Measurements from ENCODE around the gene CCNH. TPM values are rescaled to one million over a fixed set of nuclear protein-coding genes. Genes with fewer than 3 reads are reported as not detected.

Gene CCNH
- total and polyA plus RNA-seq, 9 donors = 20.9 to 28.9 (median 25.9) TPM

- no peaks in the 10 kb centered on the region for H3K27me3 ChIP-seq (ENCODE audit: control insufficient read depth, insufficient read depth, low read length)
- H3K27ac ChIP-seq (ENCODE audit: low read length) = no peak overlapping the region
- no peak for DNase-seq
- H3K4me3 ChIP-seq (ENCODE audit: low read length) = no peak overlapping the region
- H3K9me3 ChIP-seq (replicated peaks; ENCODE audit: control insufficient read depth, low read depth, low read length) = no peaks in the 10 kb centered on the region
- H3K4me1 ChIP-seq (ENCODE audit: control insufficient read depth, insufficient read depth, low read length) = no peaks in the 10 kb centered on the region
- peaks cover 2% of the 10 kb centered on the region for H3K36me3 ChIP-seq (ENCODE audit: control insufficient read depth, insufficient read depth, low read length)
Observed at GRCh38 chr5:87369431-87369830, 43.3 kb downstream of the CCNH start.

DNA sequence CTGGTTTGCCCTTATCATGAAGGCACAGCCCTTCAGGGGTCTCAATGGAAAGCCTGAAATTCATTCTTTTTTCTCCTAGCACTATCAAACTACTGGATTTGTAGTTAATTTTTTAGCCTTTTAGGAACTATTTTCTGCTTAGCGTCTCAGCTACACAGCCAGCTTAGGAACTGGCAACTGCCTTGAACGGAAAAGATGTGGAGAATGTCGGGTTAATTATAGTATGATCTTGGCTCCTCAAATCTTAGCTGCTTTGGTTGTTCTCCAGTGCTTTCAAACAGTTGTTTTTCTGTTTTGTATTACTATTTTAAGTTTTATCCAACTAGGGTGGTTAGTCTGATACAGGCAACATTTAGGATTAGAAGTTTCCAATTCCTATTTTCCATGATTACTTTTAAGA is 44.1 kb downstream of the CCNH start:
- H3K27ac ChIP-seq (ENCODE audit: low read length) = no peak overlapping the region
- no CpG with 5 or more reads among the region's 3 CpGs for WGBS (ENCODE audit: insufficient coverage)
- H3K36me3 ChIP-seq (ENCODE audit: control insufficient read depth, insufficient read depth, low read length) = peaks cover 2% of the 10 kb centered on the region
- no peaks in the 10 kb centered on the region for H3K27me3 ChIP-seq (ENCODE audit: control insufficient read depth, insufficient read depth, low read length)
- H3K4me3 ChIP-seq (ENCODE audit: low read length) = no peak overlapping the region
- DNase-seq = peak; percentile 21
- no peaks in the 10 kb centered on the region for H3K9me3 ChIP-seq (replicated peaks; ENCODE audit: control insufficient read depth, low read depth, low read length)
- H3K4me1 ChIP-seq (ENCODE audit: control insufficient read depth, insufficient read depth, low read length) = no peaks in the 10 kb centered on the region

GRCh38 chr5:87367243-87367642 is 45.5 kb downstream of the CCNH start:
- DNase-seq = no peak
- WGBS (ENCODE audit: insufficient coverage) = 83% methylated on average over 1 of the region's 2 CpGs
- no peaks in the 10 kb centered on the region for H3K9me3 ChIP-seq (replicated peaks; ENCODE audit: control insufficient read depth, low read depth, low read length)
- H3K4me1 ChIP-seq (ENCODE audit: control insufficient read depth, insufficient read depth, low read length) = no peaks in the 10 kb centered on the region
- H3K27ac ChIP-seq (ENCODE audit: low read length) = no peak overlapping the region
- peaks cover 2% of the 10 kb centered on the region for H3K36me3 ChIP-seq (ENCODE audit: control insufficient read depth, insufficient read depth, low read length)
- no peaks in the 10 kb centered on the region for H3K27me3 ChIP-seq (ENCODE audit: control insufficient read depth, insufficient read depth, low read length)
- H3K4me3 ChIP-seq (ENCODE audit: low read length) = no peak overlapping the region

DNA sequence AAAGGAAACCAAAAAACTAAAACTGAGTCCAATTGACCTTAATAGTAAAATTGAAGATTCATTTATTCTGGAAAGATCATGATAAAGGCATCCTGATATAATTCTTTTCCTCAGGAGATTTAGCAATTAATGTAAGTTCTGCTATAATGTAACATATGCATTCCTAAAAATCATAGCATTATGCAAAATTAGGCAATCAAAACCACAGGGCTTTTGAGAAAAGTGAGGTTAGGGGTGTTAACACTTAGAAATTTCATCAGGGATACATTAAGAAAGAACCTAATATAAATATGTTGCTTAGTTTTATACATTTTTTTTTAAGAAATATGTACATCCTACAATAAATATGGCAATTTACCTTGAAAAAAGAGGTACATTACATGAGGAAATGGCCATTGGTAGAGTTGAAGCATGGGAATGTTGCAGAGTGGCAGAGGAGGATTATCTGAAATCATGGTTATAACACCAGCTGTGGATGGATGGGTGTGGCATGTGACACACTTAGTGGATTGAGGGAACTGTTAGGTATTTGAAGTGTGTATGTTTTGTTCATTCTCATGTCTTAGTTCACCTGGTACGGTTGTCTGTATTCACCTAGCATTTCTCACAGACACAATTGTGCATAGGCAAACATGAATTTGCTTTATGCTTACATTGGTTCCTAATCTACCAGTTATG is 51.1 kb downstream of the CCNH start:
- Histone ChIP-seq H3K4me3 (ENCODE audit: low read length) (no peak overlapping the region), H3K9me3 (replicated peaks; ENCODE audit: control insufficient read depth, low read depth, low read length) (no peaks in the 10 kb centered on the region), H3K4me1 (ENCODE audit: control insufficient read depth, insufficient read depth, low read length) (no peaks in the 10 kb centered on the region), H3K27me3 (ENCODE audit: control insufficient read depth, insufficient read depth, low read length) (no peaks in the 10 kb centered on the region), H3K27ac (ENCODE audit: low read length) (no peak overlapping the region), H3K36me3 (ENCODE audit: control insufficient read depth, insufficient read depth, low read length) (peaks cover 2% of the 10 kb centered on the region)
- no CpG with 5 or more reads among the region's 1 CpG for WGBS (ENCODE audit: insufficient coverage)
- DNase-seq = no peak

- DNase-seq = peak; percentile 70
- no peak overlapping the region for H3K27ac ChIP-seq (ENCODE audit: low read length)
- no peaks in the 10 kb centered on the region for H3K27me3 ChIP-seq (ENCODE audit: control insufficient read depth, insufficient read depth, low read length)
- peaks cover 4% of the 10 kb centered on the region for H3K36me3 ChIP-seq (ENCODE audit: control insufficient read depth, insufficient read depth, low read length)
- H3K4me1 ChIP-seq (ENCODE audit: control insufficient read depth, insufficient read depth, low read length) = no peaks in the 10 kb centered on the region
- no peaks in the 10 kb centered on the region for H3K9me3 ChIP-seq (replicated peaks; ENCODE audit: control insufficient read depth, low read depth, low read length)
- H3K4me3 ChIP-seq (ENCODE audit: low read length) = no peak overlapping the region
- no CpG with 5 or more reads among the region's 2 CpGs for WGBS (ENCODE audit: insufficient coverage)
Observed at GRCh38 chr5:87361031-87361445, 51.7 kb downstream of the CCNH start.

- Histone ChIP-seq H3K9me3 (replicated peaks; ENCODE audit: control insufficient read depth, low read depth, low read length) (no peaks in the 10 kb centered on the region), H3K36me3 (ENCODE audit: control insufficient read depth, insufficient read depth, low read length) (peaks cover 8% of the 10 kb centered on the region), H3K27me3 (ENCODE audit: control insufficient read depth, insufficient read depth, low read length) (no peaks in the 10 kb centered on the region), H3K4me1 (ENCODE audit: control insufficient read depth, insufficient read depth, low read length) (no peaks in the 10 kb centered on the region), H3K4me3 (ENCODE audit: low read length) (no peak overlapping the region), H3K27ac (ENCODE audit: low read length) (no peak overlapping the region)
- WGBS (ENCODE audit: insufficient coverage) = 97% methylated on average over 5 of the region's 11 CpGs
- DNase-seq = no peak
Observed at GRCh38 chr5:87360132-87360531, 52.6 kb downstream of the CCNH start.

DNA sequence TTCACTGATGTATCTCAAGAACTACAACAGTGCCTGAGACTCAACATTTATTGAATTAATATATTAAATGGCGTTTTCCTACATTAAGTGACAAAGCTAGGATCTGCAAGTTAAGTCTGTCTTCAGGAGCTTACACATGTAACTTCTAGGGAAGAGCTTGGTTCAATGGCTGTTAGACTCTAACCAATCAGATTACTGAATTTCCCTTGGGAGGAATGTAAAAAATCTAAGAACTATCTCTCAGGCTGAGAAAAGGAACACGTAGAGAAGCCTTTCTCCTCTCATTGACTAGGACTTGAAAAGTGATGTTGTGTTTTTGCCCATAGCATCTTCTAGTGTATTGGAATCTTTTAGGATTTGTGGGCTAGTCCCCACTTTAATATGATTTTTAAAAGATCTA is 53.6 kb downstream of the CCNH start:
- Histone ChIP-seq H3K4me1 (ENCODE audit: control insufficient read depth, insufficient read depth, low read length) (no peaks in the 10 kb centered on the region), H3K9me3 (replicated peaks; ENCODE audit: control insufficient read depth, low read depth, low read length) (no peaks in the 10 kb centered on the region), H3K36me3 (ENCODE audit: control insufficient read depth, insufficient read depth, low read length) (peaks cover 13% of the 10 kb centered on the region), H3K27ac (ENCODE audit: low read length) (no peak overlapping the region), H3K4me3 (ENCODE audit: low read length) (no peak overlapping the region), H3K27me3 (ENCODE audit: control insufficient read depth, insufficient read depth, low read length) (no peaks in the 10 kb centered on the region)
- DNase-seq = no peak
- no CpG with 5 or more reads among the region's 2 CpGs for whole genome bisulfite sequencing (ENCODE audit: insufficient coverage)

GRCh38 chr5:87354496-87354895 is 58.2 kb downstream of the CCNH start:
- no CpG with 5 or more reads among the region's 1 CpG for WGBS (ENCODE audit: insufficient coverage)
- H3K4me3 ChIP-seq (ENCODE audit: low read length) = no peak overlapping the region
- DNase-seq = no peak
- H3K27ac ChIP-seq (ENCODE audit: low read length) = no peak overlapping the region
- H3K36me3 ChIP-seq (ENCODE audit: control insufficient read depth, insufficient read depth, low read length) = peaks cover 13% of the 10 kb centered on the region
- H3K9me3 ChIP-seq (replicated peaks; ENCODE audit: control insufficient read depth, low read depth, low read length) = no peaks in the 10 kb centered on the region
- no peaks in the 10 kb centered on the region for H3K4me1 ChIP-seq (ENCODE audit: control insufficient read depth, insufficient read depth, low read length)
- no peaks in the 10 kb centered on the region for H3K27me3 ChIP-seq (ENCODE audit: control insufficient read depth, insufficient read depth, low read length)

GRCh38 chr5:87347841-87348240 is 64.9 kb downstream of the CCNH start:
- Histone ChIP-seq H3K36me3 (ENCODE audit: control insufficient read depth, insufficient read depth, low read length) (no peaks in the 10 kb centered on the region), H3K4me1 (ENCODE audit: control insufficient read depth, insufficient read depth, low read length) (no peaks in the 10 kb centered on the region)
- DNase-seq = no peak

GRCh38 chr5:87347272-87347671 is 65.5 kb downstream of the CCNH start:
- no peaks in the 10 kb centered on the region for H3K9me3 ChIP-seq (replicated peaks; ENCODE audit: control insufficient read depth, low read depth, low read length)
- WGBS (ENCODE audit: insufficient coverage) = no CpG with 5 or more reads among the region's 1 CpG
- H3K4me1 ChIP-seq (ENCODE audit: control insufficient read depth, insufficient read depth, low read length) = no peaks in the 10 kb centered on the region
- H3K27ac ChIP-seq (ENCODE audit: low read length) = no peak overlapping the region
- H3K27me3 ChIP-seq (ENCODE audit: control insufficient read depth, insufficient read depth, low read length) = no peaks in the 10 kb centered on the region
- no peaks in the 10 kb centered on the region for H3K36me3 ChIP-seq (ENCODE audit: control insufficient read depth, insufficient read depth, low read length)
- H3K4me3 ChIP-seq (ENCODE audit: low read length) = no peak overlapping the region
- no peak for DNase-seq

More at GRCh38 chr5:87347841-87348240, 64.9 kb downstream of the CCNH start:
- Histone ChIP-seq H3K27me3 (ENCODE audit: control insufficient read depth, insufficient read depth, low read length) (no peaks in the 10 kb centered on the region), H3K4me3 (ENCODE audit: low read length) (no peak overlapping the region), H3K27ac (ENCODE audit: low read length) (no peak overlapping the region), H3K9me3 (replicated peaks; ENCODE audit: control insufficient read depth, low read depth, low read length) (no peaks in the 10 kb centered on the region)

All from muscle of leg (tissue), 11 donors.